GM19395 (cell line): Measurements from ENCODE around the gene RAPGEF2.
"Not testable (repeated sequence)": the region's sequence is repeated elsewhere in the genome, so short reads cannot be mapped to it uniquely, and the experiment has no call there.

Source experiments
- ATAC-seq: cut with Tn5 transposase; IDR thresholded peaks from one replicate; pipeline ENCODE4 v1.9.1; 2021; ENCODE audit warnings: mild to moderate bottlenecking, moderate library complexity; ENCODE audit not compliant: unreplicated experiment

Gene RAPGEF2

GRCh38 chr4:159159611-159160010 is 56.7 kb downstream of the RAPGEF2 start:
- no peak for ATAC-seq

- ATAC-seq, result no peak
Observed at GRCh38 chr4:159160242-159160641, 57.4 kb downstream of the RAPGEF2 start.

DNA sequence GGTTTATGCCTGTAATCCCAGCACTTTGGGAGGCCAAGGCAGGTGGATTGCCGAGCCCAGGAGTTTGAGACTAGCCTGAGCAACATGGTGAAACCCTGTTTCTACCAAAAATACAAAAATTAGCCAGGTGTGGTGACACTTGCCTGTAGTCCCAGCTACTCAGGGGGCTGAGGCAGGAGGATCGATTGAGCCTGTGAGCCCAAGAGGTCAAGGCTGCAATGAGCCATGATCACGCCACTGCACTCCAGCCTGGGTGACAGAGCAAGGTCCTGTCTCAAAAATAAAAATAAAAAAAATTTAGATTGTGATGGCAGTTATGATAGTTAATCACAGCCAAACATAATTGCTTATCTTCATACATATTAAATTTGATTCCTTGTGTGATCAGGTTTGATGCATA is 58.6 kb downstream of the RAPGEF2 start:
- ATAC-seq, result not testable (repeated sequence)

DNA sequence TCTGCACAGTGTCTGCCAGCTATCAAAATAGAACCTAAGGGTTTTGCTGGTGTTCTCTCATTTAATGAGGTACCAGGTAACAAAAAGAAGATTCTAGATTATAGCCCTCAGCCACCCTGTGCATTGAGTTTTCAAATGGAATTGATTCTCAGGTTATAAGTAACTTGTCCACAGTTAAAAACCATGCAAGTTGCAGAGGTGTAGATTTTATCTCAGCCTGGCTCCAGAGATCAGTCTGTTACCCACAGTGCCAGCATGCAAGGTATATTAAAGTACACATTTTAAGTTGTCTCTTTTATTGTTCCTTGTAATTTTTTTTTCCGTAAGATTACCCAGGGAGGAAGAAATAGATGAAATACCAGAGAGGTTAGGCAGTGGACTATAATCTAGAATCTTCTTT is 59.7 kb downstream of the RAPGEF2 start:
- ATAC-seq, result no peak

DNA sequence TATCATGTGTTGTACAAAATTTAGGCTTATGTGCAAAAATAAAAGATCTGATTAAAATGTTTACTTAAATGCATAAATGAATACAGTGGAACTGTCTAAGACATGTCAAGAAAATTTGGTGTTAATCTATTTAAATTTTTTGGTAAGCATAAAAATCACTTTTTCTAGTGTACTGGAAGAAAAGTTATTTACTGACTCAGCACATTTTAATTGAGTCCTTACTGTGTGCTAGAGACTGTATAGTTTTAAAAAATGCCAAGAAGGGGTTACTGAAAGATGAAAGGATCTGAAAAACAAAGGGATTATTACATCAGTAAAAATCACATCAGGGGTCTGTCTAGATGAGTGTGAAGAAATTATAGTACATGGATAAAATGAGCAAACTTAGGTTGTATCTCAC is 60.6 kb downstream of the RAPGEF2 start:
- no peak for ATAC-seq

DNA sequence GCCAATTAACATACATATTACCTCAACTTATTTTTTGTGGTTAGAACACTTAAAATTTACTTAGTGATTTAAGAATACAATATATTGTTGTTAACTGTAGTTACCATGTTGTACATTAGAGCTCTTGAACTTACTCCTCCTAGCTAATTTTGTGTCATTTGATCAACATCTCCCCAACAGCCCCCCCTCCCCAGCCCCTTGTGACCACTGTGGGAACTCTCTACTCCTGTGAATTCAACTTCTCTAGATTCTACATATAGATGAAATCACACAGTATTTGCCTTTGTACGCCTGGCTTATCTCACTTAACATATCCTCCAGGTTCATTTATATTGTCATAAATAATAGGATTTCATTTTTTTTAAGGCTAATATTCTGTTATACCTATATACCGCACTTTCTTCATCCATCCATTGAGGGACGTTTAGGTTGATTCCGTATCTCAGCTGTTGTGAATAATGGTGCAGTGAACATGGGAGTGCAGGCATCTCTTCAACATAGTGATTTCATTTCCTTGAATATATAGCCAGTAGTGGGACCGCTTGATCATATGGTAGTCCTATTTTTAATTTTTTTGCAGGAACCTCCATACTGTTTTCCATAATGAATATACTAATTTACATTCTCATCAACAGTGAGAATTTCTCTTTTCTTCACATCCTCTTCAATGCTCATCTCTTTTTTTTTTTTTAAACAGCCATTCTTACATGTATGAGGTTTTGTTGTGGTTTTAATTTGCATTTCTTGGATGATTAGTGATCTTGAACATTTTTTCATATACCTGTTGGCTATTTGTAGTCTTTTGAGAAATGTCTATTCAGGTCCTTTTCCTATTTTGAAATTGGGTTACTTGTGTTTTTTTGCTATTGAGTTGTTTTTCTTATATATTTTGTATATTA is 66.8 kb downstream of the RAPGEF2 start:
- ATAC-seq, result peak; percentile 70

DNA sequence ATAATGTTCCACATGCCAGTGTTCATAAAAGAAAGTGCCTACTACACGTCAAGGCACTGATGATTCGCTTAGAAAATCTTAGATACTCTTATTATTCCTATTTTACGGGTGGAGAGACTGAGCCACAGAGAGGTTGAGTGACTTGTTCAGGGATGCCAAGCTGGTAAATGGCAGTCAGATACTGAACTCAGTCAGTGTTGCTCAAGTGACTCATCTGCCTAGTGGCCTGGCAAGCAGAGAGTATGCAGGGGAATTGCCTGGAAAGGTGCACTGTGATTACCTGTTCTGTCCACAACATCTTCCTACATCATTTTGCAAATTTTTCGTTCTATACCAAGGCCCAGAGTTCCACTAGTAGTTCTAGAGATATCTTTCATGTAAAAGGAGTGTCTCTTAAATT is 68.4 kb downstream of the RAPGEF2 start:
- ATAC-seq, result no peak

GRCh38 chr4:159173886-159174285 is 71.0 kb downstream of the RAPGEF2 start:
- no peak for ATAC-seq

DNA sequence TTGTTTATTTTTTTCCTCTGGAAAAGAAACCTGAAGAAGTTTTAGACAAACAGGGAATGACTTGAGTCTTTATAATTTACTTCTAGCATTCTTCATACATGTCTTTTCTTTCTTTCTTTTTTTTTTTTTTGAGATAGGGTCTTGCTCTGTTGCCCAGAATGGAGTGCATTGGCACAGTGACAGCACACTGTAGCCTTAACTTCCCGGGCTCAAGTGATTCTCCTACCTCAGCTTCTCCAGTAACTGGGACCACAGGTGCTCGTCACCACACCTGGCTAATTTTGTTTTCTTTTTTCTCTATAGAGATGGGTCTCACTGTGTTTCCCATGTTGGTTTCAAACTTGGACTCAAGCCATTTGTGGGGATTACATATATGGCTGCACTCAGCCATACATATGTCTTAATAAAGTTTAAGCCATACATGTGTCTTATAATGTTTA is 71.8 kb downstream of the RAPGEF2 start:
- no peak for ATAC-seq

DNA sequence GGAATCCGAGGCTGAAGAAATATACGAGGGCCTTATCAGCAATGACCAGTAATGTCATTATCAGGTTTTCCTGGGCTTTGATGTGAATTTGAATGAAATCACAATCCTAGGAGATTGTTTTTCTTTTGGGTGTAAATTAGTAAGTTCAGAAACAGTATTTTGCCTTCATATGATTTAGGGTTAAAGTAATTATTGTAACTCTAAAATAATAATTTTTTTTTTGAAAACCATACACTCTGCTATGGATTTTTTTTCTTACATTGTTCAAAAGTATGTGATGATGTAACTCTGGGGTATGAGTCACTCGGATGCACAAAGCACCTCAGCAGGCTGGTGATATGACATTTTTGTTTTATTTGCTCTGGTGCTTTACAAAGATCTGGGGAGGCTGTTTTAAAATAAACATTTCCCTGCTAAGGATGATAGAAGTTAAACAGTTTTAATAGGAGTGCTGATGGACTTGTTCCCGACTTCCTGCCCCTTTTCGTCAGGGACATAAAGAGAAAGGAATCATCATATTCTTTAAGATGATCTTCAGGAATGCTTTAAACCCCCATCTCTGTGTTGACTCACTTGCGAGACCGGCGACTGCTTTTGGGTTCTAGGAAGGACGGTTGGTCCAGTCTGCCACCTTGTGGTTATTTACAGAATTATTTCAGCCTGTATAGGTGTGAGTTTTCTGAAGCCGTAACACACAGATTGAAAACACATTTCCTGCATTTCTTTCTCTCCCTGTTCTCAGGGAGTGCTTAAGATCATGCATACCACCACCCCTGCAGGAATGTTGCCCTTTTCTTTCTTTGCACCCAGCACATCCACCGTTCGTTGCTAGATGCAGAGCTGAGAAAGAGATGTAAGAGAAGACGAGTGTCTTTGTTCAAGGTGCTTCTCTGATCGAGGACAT is 72.5 kb downstream of the RAPGEF2 start:
- ATAC-seq, result peak; percentile 64

- no peak for ATAC-seq
Observed at GRCh38 chr4:159175989-159176375, 73.1 kb downstream of the RAPGEF2 start.

GRCh38 chr4:159177265-159178150 is 74.6 kb downstream of the RAPGEF2 start:
- peak; percentile 52 for ATAC-seq

GRCh38 chr4:159178151-159178546 is 75.3 kb downstream of the RAPGEF2 start:
- ATAC-seq, result peak; percentile 35

- no peak for ATAC-seq
Observed at GRCh38 chr4:159178979-159179969, 76.4 kb downstream of the RAPGEF2 start.

GRCh38 chr4:159183885-159184605 is 81.2 kb downstream of the RAPGEF2 start:
- ATAC-seq, result not testable (repeated sequence)

DNA sequence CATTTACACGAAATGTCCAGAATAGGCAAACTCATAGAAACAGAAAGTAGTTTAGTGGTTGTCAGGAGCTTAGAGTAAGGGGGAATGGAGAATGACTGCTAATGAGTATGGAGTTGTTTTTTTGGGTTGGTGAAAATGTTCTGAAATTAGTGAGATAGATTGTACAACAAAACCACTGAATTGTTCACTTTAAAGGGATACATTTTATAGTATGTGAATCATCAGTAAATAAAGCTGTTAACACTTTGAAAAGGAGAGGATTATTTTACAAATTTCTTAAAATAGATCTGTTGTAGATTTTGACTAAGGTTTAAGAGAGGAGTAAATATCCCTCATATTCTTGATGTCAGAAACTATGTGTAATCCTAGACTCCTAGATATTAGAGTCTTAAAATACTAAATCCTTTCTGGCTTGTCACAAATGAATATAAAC is 82.7 kb downstream of the RAPGEF2 start:
- ATAC-seq, result peak; percentile 69

- ATAC-seq, result no peak
Observed at GRCh38 chr4:159188646-159189045, 85.8 kb downstream of the RAPGEF2 start.

DNA sequence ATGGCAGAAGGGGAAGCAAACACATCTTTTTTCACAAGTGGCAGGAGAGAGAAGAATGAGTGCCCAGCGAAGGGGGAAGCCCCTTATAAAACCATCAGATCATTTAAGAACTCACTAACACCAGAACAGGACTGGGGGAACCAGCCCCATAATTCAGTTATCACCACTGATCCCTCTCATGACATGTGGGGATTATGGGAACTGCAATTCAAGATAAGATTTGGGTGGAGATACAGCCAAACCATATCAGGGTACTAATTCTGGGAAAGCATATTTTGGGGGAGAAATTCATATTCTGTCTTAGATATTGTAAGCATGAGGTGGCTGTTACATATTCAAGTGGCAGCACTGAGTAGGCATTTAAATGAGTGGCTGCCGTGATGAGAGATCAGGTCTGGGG is 87.8 kb downstream of the RAPGEF2 start:
- ATAC-seq, result no peak

GRCh38 chr4:159191989-159192388 is 89.1 kb downstream of the RAPGEF2 start:
- no peak for ATAC-seq
